HCT116 (cell line): ENCODE results near the gene RBM33. TPM values are rescaled to one million over a fixed set of nuclear protein-coding genes. Genes with fewer than 3 reads are reported as not detected.

Experiments used
- ATAC-seq: fragments of 200-7000 bp; cut with Tn5 transposase; 2 replicates; pipeline ENCODE4 v1.9.1; 2020; ENCODE audit warnings: mild to moderate bottlenecking, moderate library complexity
- BruUV-seq: library from RNA; stranded (reverse); fragments of 400-500 nt; replicated peaks from 2 replicates; lab custom pipeline; 2021; lab: Mats Ljungman, UMichigan
- CTCF ChIA-PET: fragments of 300-600 bp; sonication (Branson Sonifier 250); formaldehyde crosslinking; loops from one replicate; lab custom pipeline; 2021; ENCODE audit warnings: antibody characterized with exemption; lab: Charles Lee
- POLR2A ChIA-PET: fragments of 300-600, 350-600 bp; sonication (Branson Sonifier 250); formaldehyde crosslinking; loops from one replicate; lab custom pipeline; 2021; ENCODE audit warnings: antibody characterized with exemption; lab: Charles Lee
- RAD21 ChIA-PET, 2 experiments: fragments of 300-600 bp; sonication (Branson Sonifier 250); formaldehyde crosslinking; loops; one replicate each; lab custom pipeline; 2023; ENCODE audit warnings: low total read pairs in 2 of 2; ENCODE audit not compliant: uncharacterized antibody in 2 of 2, unreplicated experiment in 2 of 2, low non-redundant PET in 1 of 2; lab: Charles Lee
- DNase-seq: peaks from one replicate; pipeline ENCODE4 v3.0.0-alpha.2; 2010; ENCODE audit warnings: low read depth, low spot score
- H2AFZ ChIP-seq: fragments of 200-600 bp; shearing (Covaris generic), sonication (generic); 2 replicates; pipeline ENCODE4 v1.6.1; 2017; ENCODE audit warnings: low read depth, mixed run types, mixed read lengths, antibody characterized with exemption, low read length; ENCODE audit not compliant: poor library complexity, severe bottlenecking
- H3K27ac ChIP-seq: 2 replicates; pipeline ENCODE4 v1.5.1; 2012; ENCODE audit warnings: low read depth, low read length
- H3K27me3 ChIP-seq: fragments of 200-600 bp; sonication (generic); 2 replicates; pipeline ENCODE4 v1.6.1; 2016; ENCODE audit warnings: mixed run types, low read length, mixed read lengths; ENCODE audit not compliant: insufficient read depth
- H3K36me3 ChIP-seq, 2 experiments: fragments of 200-500 bp in 1 of 2; fragments of 200-600 bp in 1 of 2; sonication (Bioruptor generic) in 1 of 2; sonication (generic) in 1 of 2; 2 replicates each; pipeline versions ENCODE4 v1.5.1 to v1.6.1; 2014 to 2016; ENCODE audit warnings: low read length in 2 of 2, inconsistent platforms in 1 of 2, mixed read lengths in 1 of 2, mixed run types in 1 of 2; ENCODE audit not compliant: insufficient read depth in 2 of 2, control insufficient read depth in 1 of 2
- H3K4me1 ChIP-seq, 2 experiments: fragments of 200-600 bp in 1 of 2; sonication (generic) in 1 of 2; 2 replicates each; pipeline versions ENCODE4 v1.5.1 to v1.6.1; 2012 to 2017; ENCODE audit warnings: low read length in 2 of 2, inconsistent platforms in 1 of 2, mild to moderate bottlenecking in 1 of 2, mixed read lengths in 1 of 2, mixed run types in 1 of 2, moderate library complexity in 1 of 2; ENCODE audit not compliant: insufficient read depth in 2 of 2, control insufficient read depth in 1 of 2
- H3K4me2 ChIP-seq: fragments of 200-600 bp; sonication (generic); 2 replicates; pipeline ENCODE4 v1.6.1; 2017; ENCODE audit warnings: mixed run types, low read length, mixed read lengths
- H3K4me3 ChIP-seq, 2 experiments: fragments of 200-600 bp in 1 of 2; sonication (generic) in 1 of 2; replicated peaks in 1 of 2; 2 replicates each; pipeline ENCODE4 v1.5.1; 2011 to 2016; ENCODE audit warnings: low read length in 2 of 2, control low read depth in 1 of 2, low read depth in 1 of 2, mild to moderate bottlenecking in 1 of 2, mixed read lengths in 1 of 2, mixed run types in 1 of 2
- H3K79me2 ChIP-seq: fragments of 200-600 bp; sonication (generic); 2 replicates; pipeline ENCODE4 v1.6.1; 2017; ENCODE audit warnings: mild to moderate bottlenecking, mixed run types, low read length, moderate library complexity, mixed read lengths; ENCODE audit not compliant: insufficient read depth
- H3K9ac ChIP-seq: fragments of 200-600 bp; sonication (generic); 2 replicates; pipeline ENCODE4 v1.6.1; 2016; ENCODE audit warnings: low read length, mixed read lengths
- H3K9me2 ChIP-seq: fragments of 200-600 bp; sonication (generic), shearing (Covaris generic); 2 replicates; pipeline ENCODE4 v1.6.1; 2017; ENCODE audit warnings: mixed run types, mild to moderate bottlenecking, moderate library complexity; ENCODE audit not compliant: insufficient read depth
- H3K9me3 ChIP-seq, 2 experiments: fragments of 200-500 bp in 1 of 2; fragments of 200-600 bp in 1 of 2; sonication (Bioruptor generic) in 1 of 2; sonication (generic) in 1 of 2; 2 replicates each; pipeline ENCODE4 v1.6.1; 2014 to 2017; ENCODE audit warnings: low read length in 2 of 2, mixed read lengths in 2 of 2, inconsistent platforms in 1 of 2, low read depth in 1 of 2, mild to moderate bottlenecking in 1 of 2, mixed run types in 1 of 2, moderate library complexity in 1 of 2; ENCODE audit not compliant: control insufficient read depth in 1 of 2, insufficient read depth in 1 of 2
- H4K20me1 ChIP-seq: fragments of 200-600 bp; sonication (generic), shearing (Covaris generic); 2 replicates; pipeline ENCODE4 v1.6.1; 2017; ENCODE audit warnings: mixed run types, mild to moderate bottlenecking, moderate library complexity; ENCODE audit not compliant: insufficient read depth
- ATF3 ChIP-seq: IDR thresholded peaks from 2 replicates; pipeline ENCODE4 v1.6.1; 2012
- CEBPB ChIP-seq: IDR thresholded peaks from 2 replicates; pipeline ENCODE4 v1.6.1; 2012; ENCODE audit warnings: low read depth
- EGR1 ChIP-seq: IDR thresholded peaks from 2 replicates; pipeline ENCODE4 v1.6.1; 2012; ENCODE audit warnings: low read depth
- ELF1 ChIP-seq: IDR thresholded peaks from 2 replicates; pipeline ENCODE4 v1.6.1; 2012; ENCODE audit warnings: low read depth, borderline replicate concordance
- EZH2 ChIP-seq: fragments of 200-600 bp; sonication (generic); IDR thresholded peaks from 2 replicates; pipeline ENCODE4 v1.6.1; 2017; ENCODE audit warnings: antibody characterized with exemption, mixed run types
- EZH2phosphoT487 ChIP-seq: fragments of 200-600 bp; IDR thresholded peaks from 2 replicates; pipeline ENCODE4 v1.6.1; 2018; ENCODE audit warnings: antibody characterized with exemption, borderline replicate concordance
- POLR2A ChIP-seq: IDR thresholded peaks from 2 replicates; pipeline ENCODE4 v1.7.0; 2011; ENCODE audit warnings: borderline replicate concordance; ENCODE audit not compliant: insufficient read depth, insufficient read length; ENCODE audit errors: extremely low read depth
- POLR2AphosphoS5 ChIP-seq: IDR thresholded peaks from 2 replicates; pipeline ENCODE4 v1.6.1; 2011; ENCODE audit warnings: mild to moderate bottlenecking, low read depth, low read length, moderate library complexity
- RAD21 ChIP-seq: IDR thresholded peaks from 2 replicates; pipeline ENCODE4 v1.6.1; 2012; ENCODE audit warnings: low read depth, mild to moderate bottlenecking
- SIN3A ChIP-seq: IDR thresholded peaks from 2 replicates; pipeline ENCODE4 v1.6.1; 2012; ENCODE audit warnings: low read depth
- SP1 ChIP-seq: IDR thresholded peaks from 2 replicates; pipeline ENCODE4 v1.6.1; 2012; ENCODE audit warnings: low read depth
- SRF ChIP-seq: IDR thresholded peaks from 2 replicates; pipeline ENCODE4 v1.6.1; 2012; ENCODE audit warnings: low read depth
- TCF7L2 ChIP-seq: IDR thresholded peaks from 2 replicates; pipeline ENCODE4 v1.7.0; 2011; ENCODE audit warnings: borderline replicate concordance, inconsistent platforms; ENCODE audit not compliant: insufficient read depth, insufficient read length; ENCODE audit errors: extremely low read depth
- YY1 ChIP-seq: IDR thresholded peaks from 2 replicates; pipeline ENCODE4 v1.6.1; 2011; ENCODE audit warnings: low read length, low read depth, moderate library complexity, mild to moderate bottlenecking; ENCODE audit not compliant: insufficient replicate concordance; ENCODE audit errors: extremely low read depth
- ZBTB33 ChIP-seq: IDR thresholded peaks from 2 replicates; pipeline ENCODE4 v1.6.1; 2011; ENCODE audit warnings: mild to moderate bottlenecking, low read length, moderate library complexity; ENCODE audit not compliant: insufficient replicate concordance; ENCODE audit errors: extremely low read depth
- ZFX ChIP-seq: fragments of 450-650 bp; IDR thresholded peaks from 2 replicates; pipeline ENCODE4 v1.6.1; 2017
- ZNF274 ChIP-seq: fragments of 200-500 bp; sonication (Bioruptor generic); IDR thresholded peaks from 2 replicates; pipeline ENCODE4 v1.6.1; 2014; ENCODE audit warnings: mild to moderate bottlenecking, low read depth, low read length, inconsistent platforms
- intact Hi-C: fragments of 100-400 bp; cut with micrococcal nuclease; formaldehyde crosslinking; loops from 2 replicates; pipeline ENCODE4 v1.10.0; 2022
- total RNA-seq: library from RNA; stranded (reverse); gene quantifications from one replicate; pipeline ENCODE4 v1.2.1, GENCODE V29; 2021; ENCODE audit not compliant: unreplicated experiment
- TF ChIP-seq, protein P1 (sequence below): IDR thresholded peaks from 2 replicates; pipeline ENCODE4 v1.6.1; 2012
- TF ChIP-seq, protein P2 (sequence below): IDR thresholded peaks from 2 replicates; pipeline ENCODE4 v1.6.1; 2012; ENCODE audit warnings: low read depth

The RBM33 gene
- total RNA-seq, 1 experiment from 2014 or later = 64.3 TPM

- Histone ChIP-seq H3K27ac (no peak overlapping the region), H3K27me3 (no peaks in the 10 kb centered on the region), H3K36me3 (no peaks in the 10 kb centered on the region), H3K4me3 (no peak overlapping the region), H3K4me2 (no peak overlapping the region), H2AFZ (no peak overlapping the region), H3K4me1 (no peaks in the 10 kb centered on the region; a peak in 1 of 4 replicates), H3K79me2 (no peaks in the 10 kb centered on the region), H3K9me3 (no peaks in the 10 kb centered on the region), H3K9ac (no peak overlapping the region), H3K9me2 (no peaks in the 10 kb centered on the region), H4K20me1 (no peaks in the 10 kb centered on the region)
- DNase-seq = no peak
- BruUV-seq = no TSS peak
- intact Hi-C loops = loop anchor here (10.0 kb wide), 2 partner anchors 1152 to 1482 kb away; partner anchors contain the start of gene NOM1
- no peak for TF ChIP-seq EGR1
- no peak for TF ChIP-seq SRF
- TF ChIP-seq CEBPB = no peak
- TF ChIP-seq EZH2 = no peak
- TF ChIP-seq POLR2A = no peak
- TF ChIP-seq ZBTB33 = no peak
- no peak for TF ChIP-seq SIN3A
- TF ChIP-seq ZNF274 = no peak
- TF ChIP-seq TCF7L2 = no peak
- no peak for TF ChIP-seq ATF3
- no peak for TF ChIP-seq EZH2phosphoT487
- no peak for TF ChIP-seq RAD21
- TF ChIP-seq ZFX = no peak
- no peak for TF ChIP-seq YY1
- TF ChIP-seq, protein P1, sequence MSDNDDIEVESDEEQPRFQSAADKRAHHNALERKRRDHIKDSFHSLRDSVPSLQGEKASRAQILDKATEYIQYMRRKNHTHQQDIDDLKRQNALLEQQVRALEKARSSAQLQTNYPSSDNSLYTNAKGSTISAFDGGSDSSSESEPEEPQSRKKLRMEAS = no peak
- no peak for TF ChIP-seq SP1
- TF ChIP-seq POLR2AphosphoS5 = no peak
- no peak for TF ChIP-seq ELF1
- TF ChIP-seq, protein P2, sequence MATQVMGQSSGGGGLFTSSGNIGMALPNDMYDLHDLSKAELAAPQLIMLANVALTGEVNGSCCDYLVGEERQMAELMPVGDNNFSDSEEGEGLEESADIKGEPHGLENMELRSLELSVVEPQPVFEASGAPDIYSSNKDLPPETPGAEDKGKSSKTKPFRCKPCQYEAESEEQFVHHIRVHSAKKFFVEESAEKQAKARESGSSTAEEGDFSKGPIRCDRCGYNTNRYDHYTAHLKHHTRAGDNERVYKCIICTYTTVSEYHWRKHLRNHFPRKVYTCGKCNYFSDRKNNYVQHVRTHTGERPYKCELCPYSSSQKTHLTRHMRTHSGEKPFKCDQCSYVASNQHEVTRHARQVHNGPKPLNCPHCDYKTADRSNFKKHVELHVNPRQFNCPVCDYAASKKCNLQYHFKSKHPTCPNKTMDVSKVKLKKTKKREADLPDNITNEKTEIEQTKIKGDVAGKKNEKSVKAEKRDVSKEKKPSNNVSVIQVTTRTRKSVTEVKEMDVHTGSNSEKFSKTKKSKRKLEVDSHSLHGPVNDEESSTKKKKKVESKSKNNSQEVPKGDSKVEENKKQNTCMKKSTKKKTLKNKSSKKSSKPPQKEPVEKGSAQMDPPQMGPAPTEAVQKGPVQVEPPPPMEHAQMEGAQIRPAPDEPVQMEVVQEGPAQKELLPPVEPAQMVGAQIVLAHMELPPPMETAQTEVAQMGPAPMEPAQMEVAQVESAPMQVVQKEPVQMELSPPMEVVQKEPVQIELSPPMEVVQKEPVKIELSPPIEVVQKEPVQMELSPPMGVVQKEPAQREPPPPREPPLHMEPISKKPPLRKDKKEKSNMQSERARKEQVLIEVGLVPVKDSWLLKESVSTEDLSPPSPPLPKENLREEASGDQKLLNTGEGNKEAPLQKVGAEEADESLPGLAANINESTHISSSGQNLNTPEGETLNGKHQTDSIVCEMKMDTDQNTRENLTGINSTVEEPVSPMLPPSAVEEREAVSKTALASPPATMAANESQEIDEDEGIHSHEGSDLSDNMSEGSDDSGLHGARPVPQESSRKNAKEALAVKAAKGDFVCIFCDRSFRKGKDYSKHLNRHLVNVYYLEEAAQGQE = no peak
- ChIA-PET POLR2A (no interaction called here), RAD21 (no interaction called here), CTCF (no interaction called here)
- ATAC-seq = no peak
These were observed 148.0 kb downstream of the RBM33 start for GRCh38 chr7:155792315-155792960.
